ENCODE measurements around the gene KLF16. TPM values are rescaled to one million over a fixed set of nuclear protein-coding genes. Genes with fewer than 3 reads are reported as not detected.

Gene KLF16
- total RNA-seq, 4 donors from 2014 or later = 1.8 to 6.4 (median 3.4) TPM

DNA sequence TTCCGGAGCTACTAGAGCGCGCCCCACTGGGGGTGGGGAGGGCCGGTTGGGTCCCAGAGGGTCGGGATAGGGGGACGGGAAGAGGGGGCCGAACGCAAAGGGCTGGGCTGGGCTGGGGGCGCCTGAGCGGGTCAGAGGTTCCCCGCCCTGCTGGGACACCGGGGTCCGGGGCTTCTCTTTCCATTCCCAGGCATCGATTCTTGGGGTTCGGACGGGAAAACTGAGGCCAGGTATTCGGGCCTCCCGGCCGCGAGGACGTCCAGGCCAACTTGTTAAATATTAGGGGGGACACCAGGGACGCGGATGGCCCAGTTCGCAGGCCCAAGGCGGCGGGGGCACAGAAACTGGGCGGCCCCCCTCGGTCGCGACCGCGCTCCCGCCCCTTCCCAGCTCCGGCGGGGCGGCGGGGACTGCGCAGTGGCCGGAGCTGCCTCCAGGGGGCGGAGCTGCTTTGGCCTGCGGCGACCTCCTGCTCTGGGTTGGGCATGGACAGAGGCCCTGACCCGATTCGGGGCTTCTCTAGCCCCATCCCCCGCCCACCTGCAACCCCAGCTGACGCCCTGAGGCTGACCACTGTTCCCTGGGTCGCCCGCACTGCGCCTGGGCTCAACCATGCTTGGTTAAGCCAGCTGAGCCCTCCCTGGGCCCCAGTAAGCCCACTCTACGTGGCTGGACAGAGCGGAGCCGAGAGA lies 1.2 kb upstream of the KLF16 start:
- Histone ChIP-seq H3K27ac (peak overlapping the region; percentile 42 to 83 (median 73)), H3K4me3 (replicated peaks in 1 of 3) (peak overlapping the region in 2 of 3 donors; percentile 82 to 88), H3K36me3 (no peaks in the 10 kb centered on the region), H3K9me3 (no peaks in the 10 kb centered on the region), H3K27me3 (no peaks in the 10 kb centered on the region), H3K4me1 (peaks cover 24 to 34% of the 10 kb centered on the region in 2 donors)
- TF ChIP-seq CTCF (IDR thresholded peaks at IDR 0.05) (peak; percentile 43 to 82 (median 70)), POLR2A (IDR thresholded peaks at IDR 0.05) (no peak)
- DNase-seq = peak; percentile 58 to 71
- WGBS, 2 donors = 0% methylated on average over 12 to 13 of the region's 52 CpGs
- intact Hi-C loops (cut with DNase I) = no loop called here

DNA sequence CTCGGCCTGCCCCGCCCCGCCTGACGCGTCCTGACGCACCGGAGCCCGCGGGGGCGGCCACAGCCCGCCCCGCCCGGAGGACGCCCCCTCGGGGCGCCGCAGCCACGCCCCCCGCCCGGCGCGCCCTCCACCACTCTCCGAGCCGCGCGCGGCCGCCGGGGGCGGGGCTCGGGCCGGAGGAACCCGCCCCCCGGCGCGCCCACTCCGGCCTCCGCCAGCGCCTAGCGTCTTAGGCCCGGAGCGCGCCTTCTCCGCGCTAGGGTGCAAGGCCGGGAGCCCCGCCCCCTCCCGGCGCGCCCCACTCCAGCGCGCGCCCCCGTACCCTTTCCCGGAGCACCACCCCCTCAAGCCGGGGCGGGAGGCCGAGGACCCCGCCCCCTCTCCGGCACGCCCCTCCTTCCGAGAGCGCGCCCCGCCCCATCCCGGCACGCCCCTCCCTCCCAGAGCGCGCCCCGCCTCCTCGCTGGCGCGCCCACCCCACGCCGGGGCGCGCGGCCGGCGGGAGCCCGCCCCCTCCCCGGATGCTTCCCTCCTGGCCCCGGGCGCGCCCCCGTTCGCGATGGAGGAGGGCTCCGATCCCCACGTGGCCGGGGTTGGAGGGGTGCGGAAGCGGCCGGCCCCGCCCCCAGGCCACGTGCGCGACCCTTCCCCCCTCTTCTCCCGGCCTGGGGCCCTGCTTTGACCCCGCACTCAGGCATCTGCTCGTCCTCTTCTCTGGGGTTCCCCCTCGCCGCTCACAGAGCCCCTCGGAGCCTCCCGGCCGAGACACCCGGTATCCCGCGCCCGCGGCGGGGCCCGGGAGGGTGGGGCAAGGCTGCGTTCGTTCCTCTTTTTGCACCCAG lies 480 bp upstream of the KLF16 start:
- no peaks in the 10 kb centered on the region for H3K9me3 ChIP-seq
- intact Hi-C loops (cut with DNase I) = no loop called here
- H3K27ac ChIP-seq = peak overlapping the region; percentile 42 to 83 (median 73)
- DNase-seq = peak; percentile 87 to 88
- H3K27me3 ChIP-seq = no peaks in the 10 kb centered on the region
- H3K36me3 ChIP-seq = no peaks in the 10 kb centered on the region
- H3K4me3 ChIP-seq (replicated peaks in 1 of 3) = peak overlapping the region; percentile 1 to 88 (median 82)
- TF ChIP-seq CTCF (IDR thresholded peaks at IDR 0.05) (no peak), POLR2A (IDR thresholded peaks at IDR 0.05) (no peak)
- 0% methylated on average over 2 of the region's 115 CpGs; no CpG with 5 or more reads in 1 of the 2 donors for WGBS, 2 donors
- H3K4me1 ChIP-seq = peaks cover 26 to 38% of the 10 kb centered on the region in 2 donors

DNA sequence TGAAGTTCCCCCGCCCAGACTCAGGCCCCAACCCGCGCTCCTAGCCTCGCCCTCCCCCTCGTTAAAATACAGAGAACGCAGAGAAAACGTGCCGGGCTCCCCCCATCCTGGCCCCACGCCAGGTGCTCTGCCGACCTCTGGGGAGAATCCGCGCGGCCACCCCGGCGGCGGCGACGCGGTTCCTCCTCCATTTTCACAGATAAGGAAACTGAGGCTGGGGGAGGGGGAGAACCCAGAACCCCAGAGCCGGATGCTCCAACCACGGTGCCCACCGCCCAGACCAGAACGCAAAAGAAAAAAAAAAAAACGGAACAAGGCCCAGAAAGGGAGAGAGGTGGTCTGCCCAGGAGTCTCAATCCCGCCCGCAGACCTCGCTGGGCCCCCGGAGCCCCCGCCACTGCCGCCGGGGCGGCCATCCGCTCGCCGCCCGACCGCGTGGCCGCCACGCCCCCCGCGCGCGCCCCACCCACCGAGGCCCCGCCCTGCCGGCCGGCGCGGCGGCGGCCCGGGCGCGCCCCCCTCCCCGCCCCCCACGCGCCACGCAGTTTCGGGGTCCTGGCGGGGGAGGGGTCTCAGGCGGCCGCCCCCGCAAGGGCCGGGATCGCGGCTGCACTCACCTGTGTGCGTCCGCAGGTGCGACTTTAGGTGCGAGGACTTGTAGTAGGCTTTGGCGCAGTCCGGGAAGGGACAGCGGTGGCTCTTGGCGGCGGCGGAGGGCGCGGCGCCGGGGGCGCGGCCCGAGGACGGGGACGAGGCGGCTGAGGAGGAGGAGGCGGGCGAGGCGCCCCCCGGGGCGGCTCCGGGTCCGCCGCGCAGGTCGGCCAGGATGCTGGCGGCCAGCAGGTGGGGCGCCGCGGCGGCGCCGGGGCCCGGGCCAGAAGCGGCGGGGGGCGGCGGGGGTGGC lies 703 bp downstream of the KLF16 start:
- TF ChIP-seq POLR2A (IDR thresholded peaks at IDR 0.05) (no peak), CTCF (IDR thresholded peaks at IDR 0.05) (no peak)
- Histone ChIP-seq H3K4me3 (replicated peaks in 1 of 3) (peak overlapping the region; percentile 19 to 72 (median 37)), H3K27me3 (no peaks in the 10 kb centered on the region), H3K36me3 (no peaks in the 10 kb centered on the region), H3K4me1 (peaks cover 27 to 44% of the 10 kb centered on the region in 2 donors), H3K9me3 (no peaks in the 10 kb centered on the region), H3K27ac (peak overlapping the region in 1 of 3 donors; percentile 52)
- intact Hi-C loops (cut with DNase I) = no loop called here
- WGBS, 2 donors = 0 to 1% methylated on average over 15 to 33 of the region's 109 CpGs
- peak; percentile 22 to 32 for DNase-seq

GRCh38 chr19:1862068-1862423 lies 1.3 kb downstream of the KLF16 start:
- DNase-seq = no peak
- Histone ChIP-seq H3K27me3 (no peaks in the 10 kb centered on the region), H3K4me1 (peaks cover 33 to 51% of the 10 kb centered on the region in 2 donors), H3K9me3 (no peaks in the 10 kb centered on the region), H3K27ac (peak overlapping the region in 1 of 3 donors; percentile 41), H3K4me3 (replicated peaks in 1 of 3) (peak overlapping the region; percentile 19 to 72 (median 37)), H3K36me3 (no peaks in the 10 kb centered on the region)
- intact Hi-C loops (cut with DNase I) = no loop called here
- TF ChIP-seq CTCF (IDR thresholded peaks at IDR 0.05) = no peak
- TF ChIP-seq POLR2A (IDR thresholded peaks at IDR 0.05) = no peak
- WGBS, 2 donors = 22 to 26% methylated on average over 19 to 21 of the region's 21 CpGs

All from thyroid gland (tissue), 4 donors.